Measurements from ENCODE around the gene RRAS2. TPM values are rescaled to one million over a fixed set of nuclear protein-coding genes. Genes with fewer than 3 reads are reported as not detected.

Gene RRAS2
- total RNA-seq, 1 donor from 2014 or later = 28.1 TPM

DNA sequence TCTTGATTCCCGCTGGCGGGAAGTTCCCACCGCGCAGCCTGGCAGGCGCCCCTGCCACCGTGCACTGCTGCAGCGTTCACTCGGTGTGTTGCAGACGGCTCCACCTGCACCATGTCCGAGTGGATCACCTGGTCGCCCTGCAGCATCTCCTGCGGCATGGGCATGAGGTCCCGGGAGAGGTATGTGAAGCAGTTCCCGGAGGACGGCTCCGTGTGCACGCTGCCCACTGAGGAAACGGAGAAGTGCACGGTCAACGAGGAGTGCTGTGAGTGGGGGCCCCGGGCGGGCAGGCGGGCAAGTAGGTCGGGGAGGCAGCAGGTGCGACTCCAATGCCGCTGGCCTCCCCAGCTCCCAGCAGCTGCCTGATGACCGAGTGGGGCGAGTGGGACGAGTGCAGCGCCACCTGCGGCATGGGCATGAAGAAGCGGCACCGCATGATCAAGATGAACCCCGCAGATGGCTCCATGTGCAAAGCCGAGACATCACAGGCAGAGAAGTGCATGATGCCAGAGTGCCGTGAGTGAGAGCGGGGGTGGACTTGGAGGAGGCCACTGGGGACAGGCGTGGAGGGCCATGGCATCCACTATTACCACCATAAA is 99.7 kb downstream of the RRAS2 start:
- no peaks in the 10 kb centered on the region for H3K9me3 ChIP-seq
- H3K27me3 ChIP-seq = no peaks in the 10 kb centered on the region
- TF ChIP-seq, protein P1, sequence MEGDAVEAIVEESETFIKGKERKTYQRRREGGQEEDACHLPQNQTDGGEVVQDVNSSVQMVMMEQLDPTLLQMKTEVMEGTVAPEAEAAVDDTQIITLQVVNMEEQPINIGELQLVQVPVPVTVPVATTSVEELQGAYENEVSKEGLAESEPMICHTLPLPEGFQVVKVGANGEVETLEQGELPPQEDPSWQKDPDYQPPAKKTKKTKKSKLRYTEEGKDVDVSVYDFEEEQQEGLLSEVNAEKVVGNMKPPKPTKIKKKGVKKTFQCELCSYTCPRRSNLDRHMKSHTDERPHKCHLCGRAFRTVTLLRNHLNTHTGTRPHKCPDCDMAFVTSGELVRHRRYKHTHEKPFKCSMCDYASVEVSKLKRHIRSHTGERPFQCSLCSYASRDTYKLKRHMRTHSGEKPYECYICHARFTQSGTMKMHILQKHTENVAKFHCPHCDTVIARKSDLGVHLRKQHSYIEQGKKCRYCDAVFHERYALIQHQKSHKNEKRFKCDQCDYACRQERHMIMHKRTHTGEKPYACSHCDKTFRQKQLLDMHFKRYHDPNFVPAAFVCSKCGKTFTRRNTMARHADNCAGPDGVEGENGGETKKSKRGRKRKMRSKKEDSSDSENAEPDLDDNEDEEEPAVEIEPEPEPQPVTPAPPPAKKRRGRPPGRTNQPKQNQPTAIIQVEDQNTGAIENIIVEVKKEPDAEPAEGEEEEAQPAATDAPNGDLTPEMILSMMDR (IDR thresholded peaks at IDR 0.05) = no peak
- H3K4me3 ChIP-seq = no peak overlapping the region
- no peaks in the 10 kb centered on the region for H3K36me3 ChIP-seq
- H3K4me1 ChIP-seq = no peaks in the 10 kb centered on the region
- no peak for DNase-seq (ENCODE audit: low spot score in 2 of 2)
- H3K27ac ChIP-seq = no peak overlapping the region
- intact Hi-C loops (cut with DNase I) = no loop called here

DNA sequence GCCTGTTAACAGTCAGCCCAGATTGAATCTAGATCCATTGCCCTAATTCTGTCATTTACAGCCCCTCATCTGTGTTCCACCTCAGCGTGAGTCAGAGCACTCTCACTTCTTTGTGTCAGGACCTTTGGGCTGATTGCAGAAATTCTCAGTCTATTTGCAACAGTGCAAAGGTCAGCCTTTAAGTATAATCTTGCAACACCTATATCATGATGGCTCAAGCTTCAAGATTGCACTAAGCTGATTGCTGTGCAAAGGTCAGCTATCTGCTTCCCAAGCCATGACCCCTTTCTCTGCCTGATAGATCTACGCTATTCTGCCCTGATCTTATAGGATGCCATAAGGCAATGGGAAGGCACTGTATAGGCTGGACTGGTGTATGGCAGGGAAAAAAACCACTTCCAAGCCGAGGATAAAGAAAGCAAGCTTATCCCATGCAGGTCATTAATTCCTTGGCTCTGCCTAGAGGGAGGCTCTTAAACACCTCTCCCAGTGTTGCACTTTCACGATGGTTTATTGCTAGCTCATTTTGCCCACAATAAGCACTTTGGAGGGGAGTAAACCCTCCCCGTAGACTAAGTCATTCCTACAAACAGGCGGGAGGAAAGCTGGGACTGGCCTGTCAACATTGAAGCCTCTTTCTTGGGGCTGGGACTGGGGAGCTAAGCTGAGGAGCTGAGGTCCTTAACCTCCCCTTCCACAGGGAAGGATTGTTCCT is 100.6 kb downstream of the RRAS2 start:
- H3K4me3 ChIP-seq = no peak overlapping the region
- no peak overlapping the region for H3K27ac ChIP-seq
- H3K36me3 ChIP-seq = no peaks in the 10 kb centered on the region
- intact Hi-C loops (cut with DNase I) = no loop called here
- no peaks in the 10 kb centered on the region for H3K9me3 ChIP-seq
- no peaks in the 10 kb centered on the region for H3K27me3 ChIP-seq
- no peak for DNase-seq (ENCODE audit: low spot score in 2 of 2)
- TF ChIP-seq, protein P1 (IDR thresholded peaks at IDR 0.05) = no peak
- H3K4me1 ChIP-seq = no peaks in the 10 kb centered on the region

GRCh38 chr11:14255238-14255534 is 103.8 kb downstream of the RRAS2 start:
- H3K4me3 ChIP-seq = no peak overlapping the region
- DNase-seq (ENCODE audit: low spot score in 2 of 2) = no peak
- H3K27me3 ChIP-seq = no peaks in the 10 kb centered on the region
- H3K36me3 ChIP-seq = no peaks in the 10 kb centered on the region
- TF ChIP-seq, protein P1 (IDR thresholded peaks at IDR 0.05) = no peak
- intact Hi-C loops (cut with DNase I) = no loop called here
- no peaks in the 10 kb centered on the region for H3K9me3 ChIP-seq
- H3K27ac ChIP-seq = no peak overlapping the region
- no peaks in the 10 kb centered on the region for H3K4me1 ChIP-seq

- TF ChIP-seq, protein P1 (IDR thresholded peaks at IDR 0.05) = no peak
- Histone ChIP-seq H3K27me3 (no peaks in the 10 kb centered on the region), H3K9me3 (no peaks in the 10 kb centered on the region), H3K4me1 (no peaks in the 10 kb centered on the region), H3K27ac (no peak overlapping the region), H3K36me3 (no peaks in the 10 kb centered on the region), H3K4me3 (no peak overlapping the region)
- DNase-seq (ENCODE audit: low spot score in 2 of 2) = no peak
- intact Hi-C loops (cut with DNase I) = no loop called here
Measured at GRCh38 chr11:14254533-14255237, 104.3 kb downstream of the RRAS2 start.

GRCh38 chr11:14253840-14254239 is 105.1 kb downstream of the RRAS2 start:
- no peak for DNase-seq (ENCODE audit: low spot score in 2 of 2)
- Histone ChIP-seq H3K4me3 (no peak overlapping the region), H3K27me3 (no peaks in the 10 kb centered on the region), H3K27ac (no peak overlapping the region), H3K9me3 (no peaks in the 10 kb centered on the region), H3K4me1 (no peaks in the 10 kb centered on the region), H3K36me3 (no peaks in the 10 kb centered on the region)
- TF ChIP-seq, protein P1 (IDR thresholded peaks at IDR 0.05) = no peak
- intact Hi-C loops (cut with DNase I) = no loop called here

All from ascending aorta (tissue), 2 donors.